NCI-H1436 (cell line): ENCODE measurements around the gene CYTH4.
A peak's percentile ranks its signal among the peaks of the same experiment; 100 is the strongest.
"Not testable (repeated sequence)": the region's sequence is repeated elsewhere in the genome, so short reads cannot be mapped to it uniquely, and the experiment has no call there.

Experiments
- DNase-seq: peaks from one replicate; lab custom pipeline; 2025; lab: John Stamatoyannopoulos, UW

Gene CYTH4, protein sequence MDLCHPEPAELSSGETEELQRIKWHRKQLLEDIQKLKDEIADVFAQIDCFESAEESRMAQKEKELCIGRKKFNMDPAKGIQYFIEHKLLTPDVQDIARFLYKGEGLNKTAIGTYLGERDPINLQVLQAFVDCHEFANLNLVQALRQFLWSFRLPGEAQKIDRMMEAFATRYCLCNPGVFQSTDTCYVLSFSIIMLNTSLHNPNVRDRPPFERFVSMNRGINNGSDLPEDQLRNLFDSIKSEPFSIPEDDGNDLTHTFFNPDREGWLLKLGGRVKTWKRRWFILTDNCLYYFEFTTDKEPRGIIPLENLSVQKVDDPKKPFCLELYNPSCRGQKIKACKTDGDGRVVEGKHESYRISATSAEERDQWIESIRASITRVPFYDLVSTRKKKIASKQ

GRCh38 chr22:37282385-37282677 lies at the start of gene CYTH4:
CYTH4 (plus strand) TSS chr22:37282508; CDS start chr22:37282570, 62 bp downstream.
- no peak for DNase-seq

- DNase-seq: not testable (repeated sequence)
Measured at GRCh38 chr22:37233371-37233750, 48.9 kb upstream of the CYTH4 start.

DNA sequence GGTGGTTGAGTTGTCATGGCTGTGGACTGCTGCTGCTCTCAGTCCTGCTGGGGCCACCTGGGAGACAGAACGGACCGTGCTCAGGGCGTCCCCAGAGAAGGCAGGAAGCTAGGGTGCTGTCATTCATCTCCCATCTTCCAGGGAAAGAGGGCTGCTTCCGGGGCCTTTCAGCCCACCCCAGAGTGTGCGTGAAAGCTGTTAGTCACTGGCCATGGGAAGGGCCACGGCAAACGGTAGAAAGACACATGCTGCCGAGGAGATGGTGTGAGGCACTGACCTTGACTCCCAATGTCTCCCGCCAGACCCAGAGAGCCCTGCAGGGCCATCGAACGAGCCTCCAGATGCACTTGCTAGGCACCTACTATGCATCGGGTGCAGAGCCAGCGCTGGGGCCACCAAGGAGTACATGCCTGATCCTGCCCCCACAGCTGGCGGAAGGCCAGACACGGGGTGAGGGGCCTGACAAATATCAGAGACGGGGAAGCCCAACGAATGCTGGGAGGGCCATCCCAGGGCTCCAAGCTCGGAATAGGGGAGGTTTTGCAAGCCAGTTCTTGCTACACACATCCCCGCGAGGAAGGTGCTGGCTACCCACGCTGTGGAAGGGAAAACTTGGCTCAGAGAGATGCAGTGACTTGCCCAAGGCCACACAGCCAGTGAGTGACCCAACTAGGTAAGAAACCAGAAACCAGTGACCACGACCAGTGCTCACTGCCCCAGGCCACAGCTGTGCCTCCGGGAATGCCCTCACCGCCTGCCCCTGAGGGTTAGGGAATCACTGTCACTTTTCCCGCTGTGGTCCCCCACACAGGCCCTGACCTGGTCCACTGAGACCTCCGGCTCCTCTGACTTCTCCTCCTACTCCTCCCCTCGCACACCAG lies 48.3 kb upstream of the CYTH4 start:
- no peak for DNase-seq

DNA sequence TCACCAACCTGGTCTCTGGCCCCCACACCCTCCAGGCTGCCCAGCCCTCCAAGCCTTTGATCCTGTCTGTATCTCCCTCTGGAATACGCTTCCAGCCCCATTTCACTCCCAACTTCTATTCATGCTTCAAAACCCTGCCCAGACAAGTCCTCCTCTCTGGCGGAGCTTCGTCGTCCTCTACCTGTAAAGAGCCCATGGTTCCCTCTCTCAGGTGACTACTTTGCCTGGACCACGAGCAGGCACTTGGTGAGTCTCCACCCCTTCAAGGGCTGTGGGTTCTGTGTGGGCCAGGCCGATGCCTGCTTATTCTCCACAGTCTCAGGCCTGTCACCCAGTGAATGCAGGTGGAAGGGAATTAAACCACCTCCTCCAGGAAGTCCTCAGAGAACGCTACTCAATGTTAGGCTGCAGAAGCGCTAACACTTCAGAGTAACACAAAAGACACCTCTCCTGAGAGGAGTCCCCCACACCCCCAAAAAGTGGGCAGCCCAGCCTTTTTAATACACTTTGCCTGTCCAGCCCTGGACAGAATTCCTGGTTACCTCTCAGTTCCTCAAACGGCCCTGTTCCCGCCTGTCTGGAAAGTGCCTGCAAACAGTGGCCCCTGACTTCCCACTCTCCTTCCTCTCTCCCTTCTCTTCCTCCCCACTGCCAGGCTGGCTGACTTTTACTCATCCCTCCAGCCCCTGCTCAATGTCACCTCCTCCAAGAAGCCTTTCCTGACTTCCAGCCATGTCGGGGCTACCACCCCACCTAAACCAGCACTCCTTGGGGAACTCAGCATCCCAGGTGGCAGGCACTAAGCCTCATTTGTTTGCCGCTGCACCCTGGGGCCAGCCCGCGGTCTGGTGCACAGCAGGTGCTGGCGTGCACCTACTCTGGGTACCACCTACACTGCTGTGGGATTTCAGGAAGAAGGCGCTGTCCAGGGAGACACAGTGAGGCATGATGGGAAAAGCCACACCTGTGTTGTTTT lies 47.3 kb upstream of the CYTH4 start:
- DNase-seq: no peak

GRCh38 chr22:37235897-37236607 lies 46.3 kb upstream of the CYTH4 start:
- no peak for DNase-seq

GRCh38 chr22:37237371-37238268 lies 44.7 kb upstream of the CYTH4 start:
- no peak for DNase-seq

DNA sequence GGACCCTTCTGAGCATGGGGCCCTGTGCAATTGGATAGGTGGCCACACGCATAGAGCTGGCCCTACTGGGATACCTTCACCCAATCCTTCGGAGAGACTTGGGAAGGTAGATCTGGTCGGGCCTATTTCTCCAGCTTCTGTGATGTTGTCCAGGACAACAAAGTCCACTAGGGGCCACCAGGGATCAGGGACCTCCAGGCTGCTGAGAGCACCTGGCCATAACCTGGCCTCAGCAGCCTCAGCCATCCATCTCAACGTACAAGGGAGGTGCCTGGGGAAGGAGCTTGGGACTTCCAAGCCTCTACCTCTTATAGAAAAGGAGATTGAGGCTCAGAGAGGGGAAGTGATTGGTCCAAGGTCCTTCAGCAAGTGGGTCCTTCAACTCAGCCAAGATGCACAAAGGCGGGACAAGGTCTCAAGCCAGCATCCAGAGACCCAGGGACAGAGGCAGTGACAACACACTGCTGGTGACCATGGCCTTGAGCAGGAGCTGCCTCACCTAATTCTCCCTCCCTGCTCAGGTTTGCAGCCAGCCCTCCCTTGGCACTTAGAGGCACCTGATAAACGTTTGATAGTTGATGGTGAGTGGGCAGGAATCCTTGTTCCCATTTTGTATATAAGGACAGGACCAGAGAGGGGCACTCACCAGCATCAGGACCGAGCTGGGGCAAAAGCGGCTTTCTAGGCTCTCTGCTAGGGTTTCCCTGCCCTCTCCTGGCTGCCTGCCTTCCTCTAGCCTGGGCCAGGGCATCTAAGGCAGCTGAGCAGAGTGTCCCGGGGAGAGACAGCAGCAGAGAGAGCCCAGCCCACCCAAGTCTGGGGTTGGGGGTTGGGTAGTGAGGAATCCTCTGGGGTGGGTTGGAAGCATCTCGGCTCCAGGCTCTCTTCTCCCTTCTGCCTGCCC lies 42.7 kb upstream of the CYTH4 start:
- DNase-seq: no peak

DNA sequence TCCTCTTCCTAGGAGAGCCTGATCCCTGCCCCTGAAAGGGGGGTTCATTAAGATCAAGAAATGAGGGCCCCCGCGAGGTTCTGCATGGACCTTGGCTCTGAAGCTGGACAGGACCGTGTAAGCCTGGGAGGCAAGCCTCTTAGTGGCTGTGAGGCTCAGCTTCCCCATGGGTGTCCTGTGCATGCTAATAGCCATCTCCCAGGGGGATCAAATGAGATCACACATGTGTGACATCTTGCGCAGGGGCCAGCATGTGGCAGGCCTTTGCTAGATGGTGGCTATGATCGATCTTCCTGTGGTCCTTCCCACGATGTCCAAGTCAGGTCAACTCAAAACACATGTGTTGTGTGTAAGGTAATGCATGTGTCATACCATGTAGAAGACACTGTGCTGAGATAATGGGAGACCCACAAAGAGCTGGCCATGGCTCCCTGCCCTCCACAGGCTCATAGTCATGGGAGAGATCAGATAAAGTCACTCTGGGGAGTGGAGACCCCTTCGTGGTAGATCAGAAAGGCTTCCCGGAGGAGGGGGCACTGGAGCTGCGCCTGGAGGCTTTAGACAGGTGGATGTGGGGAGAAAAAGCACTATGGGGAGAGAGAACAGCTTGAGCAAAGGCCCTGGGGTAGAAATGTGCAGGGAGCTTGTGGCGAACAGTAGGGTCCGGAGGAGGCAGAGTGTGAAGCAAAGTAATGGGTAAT lies 41.9 kb upstream of the CYTH4 start:
- no peak for DNase-seq

- DNase-seq: no peak
Measured at GRCh38 chr22:37240941-37241320, 41.4 kb upstream of the CYTH4 start.

DNA sequence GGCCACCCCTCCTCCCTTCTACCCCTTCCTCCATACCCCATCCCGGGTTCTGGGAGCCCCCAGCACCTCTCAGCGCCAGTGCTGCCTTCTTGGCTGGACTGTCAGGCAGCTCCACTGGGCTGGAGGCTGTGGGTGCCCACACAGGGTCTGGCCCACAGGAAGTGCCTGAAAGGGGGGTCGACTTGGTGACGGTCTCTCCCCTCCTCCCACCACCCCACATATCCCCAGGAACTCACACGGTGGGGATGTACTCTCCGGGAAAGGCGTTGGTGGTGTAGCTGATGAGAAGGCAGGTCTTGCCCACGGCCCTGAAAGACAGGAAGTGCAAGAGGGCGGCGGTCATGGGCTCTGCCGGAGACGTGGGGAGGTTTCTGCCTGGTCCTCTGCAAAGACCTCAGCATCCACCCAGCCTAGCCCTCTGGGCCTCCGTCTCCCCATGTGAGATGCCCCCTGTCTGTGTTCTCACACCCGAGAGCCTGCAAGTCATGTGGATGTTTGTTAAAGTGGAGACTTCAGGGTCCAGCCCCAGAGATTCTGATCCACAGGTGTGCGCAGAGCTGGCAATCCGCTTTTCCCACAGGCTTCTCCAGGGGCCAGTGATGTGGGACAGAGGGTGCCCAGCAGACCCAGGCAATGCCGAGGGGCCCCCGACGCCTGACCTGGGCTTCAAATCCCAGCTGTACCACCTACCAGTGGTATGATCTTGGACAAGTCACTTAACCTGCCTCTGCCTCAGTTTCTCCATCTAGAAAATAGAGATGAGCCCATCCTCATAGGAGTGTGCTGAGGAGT lies 40.8 kb upstream of the CYTH4 start:
- DNase-seq: no peak

- no peak for DNase-seq
Measured at GRCh38 chr22:37242395-37242918, 39.9 kb upstream of the CYTH4 start.

DNA sequence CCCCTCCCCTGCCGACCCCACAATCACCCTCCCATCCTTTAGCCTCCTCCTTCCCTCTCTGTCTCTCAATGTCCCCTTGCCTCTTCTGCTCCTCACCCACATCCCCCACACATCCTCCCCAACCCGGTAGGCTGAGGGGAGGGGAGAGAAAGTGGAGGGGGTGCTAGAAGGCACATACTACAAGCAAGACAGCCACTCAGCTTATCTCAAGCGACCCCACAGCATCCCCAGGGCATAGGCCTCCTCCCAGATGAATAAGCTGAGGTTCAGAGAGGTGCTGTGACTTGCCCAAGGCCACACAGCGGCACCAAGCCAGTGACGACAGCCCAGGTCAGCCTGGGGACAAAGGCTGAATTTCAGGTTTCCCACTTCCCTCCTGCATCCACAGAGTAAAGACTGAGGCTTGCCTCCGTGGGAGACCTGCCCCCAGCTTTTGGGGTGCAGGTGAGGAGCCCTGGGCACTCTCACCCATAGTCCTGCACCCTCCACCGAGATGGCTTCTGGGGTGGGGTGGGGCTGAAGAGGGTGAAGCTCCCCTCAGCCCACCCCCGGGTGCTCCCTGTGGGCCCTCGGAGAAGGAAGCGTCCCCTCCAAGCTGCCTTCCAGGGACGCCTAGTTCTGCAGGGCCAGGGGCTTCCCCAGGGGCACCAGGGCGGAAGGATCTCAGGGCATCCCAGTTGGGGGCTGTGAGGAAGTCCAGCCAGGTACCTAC lies 38.8 kb upstream of the CYTH4 start:
- DNase-seq: no peak

- peak; percentile 67 for DNase-seq
Measured at GRCh38 chr22:37244114-37244921, 38.0 kb upstream of the CYTH4 start, which contains the start of gene RAC2. RAC2 (minus strand) TSS chr22:37244269; CDS start chr22:37244148, 121 bp downstream.

DNA sequence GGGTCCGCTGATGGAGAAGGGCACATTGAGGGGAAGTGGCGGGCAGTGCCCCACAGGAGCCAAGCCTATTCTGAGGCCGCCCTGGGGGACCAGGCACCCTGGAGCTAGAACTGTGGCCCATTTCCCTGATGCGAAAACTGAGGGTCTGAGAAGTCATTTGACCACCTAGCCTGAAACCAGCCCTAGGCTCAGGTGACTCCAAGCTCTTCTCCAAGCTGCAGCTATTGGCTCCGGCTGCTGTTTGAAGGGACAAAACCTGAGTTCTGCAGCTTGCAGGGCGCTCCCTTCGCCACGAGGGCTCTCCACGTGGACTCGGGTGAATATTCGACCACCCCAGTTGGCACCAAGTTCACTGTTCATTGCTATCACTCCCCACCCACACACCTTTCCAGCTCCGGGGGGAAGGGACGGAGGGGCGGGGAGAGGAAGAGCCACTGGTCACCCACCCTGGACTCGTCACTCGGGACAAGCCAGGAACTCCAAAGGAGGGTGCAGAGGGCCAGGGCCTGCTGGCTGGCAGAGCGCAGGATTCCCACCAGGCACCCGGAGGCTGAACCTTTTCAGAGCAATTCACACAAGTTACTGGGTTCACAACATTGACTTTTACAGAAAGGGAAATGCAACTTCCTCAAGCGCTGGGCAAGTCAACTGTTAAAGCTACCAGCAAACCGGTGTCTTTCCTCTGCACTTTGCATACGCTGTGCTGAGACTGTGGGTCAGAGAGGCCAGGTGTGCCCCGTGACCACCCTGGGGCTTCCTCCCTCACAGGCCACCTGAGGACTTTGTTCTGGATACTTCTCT lies 37.2 kb upstream of the CYTH4 start:
- DNase-seq: no peak

DNA sequence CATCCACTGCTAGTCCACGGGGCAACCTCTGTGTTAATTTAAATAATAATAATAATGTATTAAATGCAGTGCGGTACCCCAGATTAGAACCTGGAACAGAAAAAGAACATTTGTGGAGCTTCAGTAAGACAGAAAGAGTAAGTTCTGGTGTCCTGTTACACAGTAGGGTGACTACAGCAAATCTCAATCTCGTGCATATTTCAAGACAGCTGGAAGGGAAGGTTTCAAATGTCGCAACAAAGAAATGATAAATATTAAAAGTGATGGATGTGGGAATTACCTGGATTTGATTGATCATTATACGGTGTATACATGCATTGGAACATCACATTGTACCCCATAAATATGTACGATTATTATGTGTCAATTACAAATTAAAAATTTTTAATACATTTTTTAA lies 36.6 kb upstream of the CYTH4 start:
- no peak for DNase-seq
